HepG2 (cell line): ENCODE results near the gene SALL4. TPM values are rescaled to one million over a fixed set of nuclear protein-coding genes. Genes with fewer than 3 reads are reported as not detected.

ENCODE experiments used
- DR1 ChIP-seq: sonication (generic); formaldehyde crosslinking; IDR thresholded peaks from 2 replicates; pipeline ENCODE4 v1.8.0; 2021; ENCODE audit warnings: mild to moderate bottlenecking, missing genetic modification reagents, inconsistent platforms
- ELF1 ChIP-seq: sonication (generic); formaldehyde crosslinking; IDR thresholded peaks from 2 replicates; pipeline ENCODE4 v1.4.0; 2020; ENCODE audit warnings: missing genetic modification reagents
- GATA4 ChIP-seq: sonication (generic); IDR thresholded peaks from 2 replicates; pipeline ENCODE4 v1.6.1; 2016; ENCODE audit warnings: antibody characterized with exemption, low read depth, borderline replicate concordance
- GLI4 ChIP-seq: sonication (generic); formaldehyde crosslinking; IDR thresholded peaks from 2 replicates; pipeline ENCODE4 v1.5.1; 2020; ENCODE audit warnings: missing genetic modification reagents, mild to moderate bottlenecking, moderate library complexity, borderline replicate concordance
- NRL ChIP-seq: sonication (generic); formaldehyde crosslinking; IDR thresholded peaks from 2 replicates; pipeline ENCODE4 v1.5.0; 2020; ENCODE audit warnings: missing genetic modification reagents, mild to moderate bottlenecking, moderate library complexity, borderline replicate concordance
- RFXANK ChIP-seq: IDR thresholded peaks from 2 replicates; pipeline ENCODE4 v1.6.1; 2016
- SKI ChIP-seq: fragments of 450-650 bp; IDR thresholded peaks from one replicate; pipeline ENCODE4 v1.6.1; 2018; ENCODE audit warnings: mild to moderate bottlenecking; ENCODE audit not compliant: partially characterized antibody
- TCF7 ChIP-seq: sonication (generic); IDR thresholded peaks from 2 replicates; pipeline ENCODE4 v1.6.1; 2016; ENCODE audit warnings: antibody characterized with exemption, low read depth
- ZBTB42 ChIP-seq: sonication (generic); formaldehyde crosslinking; IDR thresholded peaks from 2 replicates; pipeline ENCODE4 v1.5.0; 2020; ENCODE audit warnings: mild to moderate bottlenecking, missing genetic modification reagents
- ZFX ChIP-seq: sonication (generic); formaldehyde crosslinking; IDR thresholded peaks from 2 replicates; pipeline ENCODE4 v1.4.0; 2020; ENCODE audit warnings: mild to moderate bottlenecking, low read depth, missing genetic modification reagents, moderate library complexity
- ZMAT3 ChIP-seq: sonication (generic); formaldehyde crosslinking; conservative IDR thresholded peaks from 2 replicates; pipeline ENCODE4 v1.7.0; 2021; ENCODE audit warnings: missing genetic modification reagents
- ZNF18 ChIP-seq: sonication (generic); formaldehyde crosslinking; IDR thresholded peaks from 2 replicates; pipeline ENCODE4 v1.8.0; 2022; ENCODE audit warnings: mild to moderate bottlenecking, missing genetic modification reagents; ENCODE audit not compliant: insufficient replicate concordance
- ZNF256 ChIP-seq: sonication (generic); formaldehyde crosslinking; conservative IDR thresholded peaks from 2 replicates; pipeline ENCODE4 v1.4.0; 2020; ENCODE audit warnings: missing genetic modification reagents
- ZNF468 ChIP-seq: sonication (generic); formaldehyde crosslinking; IDR thresholded peaks from 2 replicates; pipeline ENCODE4 v1.8.0; 2022; ENCODE audit warnings: mild to moderate bottlenecking, moderate library complexity, missing genetic modification reagents
- ZNF552 ChIP-seq: sonication (generic); formaldehyde crosslinking; IDR thresholded peaks from 2 replicates; pipeline ENCODE4 v1.9.0; 2022; ENCODE audit warnings: missing genetic modification reagents, mild to moderate bottlenecking, borderline replicate concordance
- ZNF558 ChIP-seq: sonication (generic); formaldehyde crosslinking; IDR thresholded peaks from 2 replicates; pipeline ENCODE4 v1.9.0; 2022; ENCODE audit warnings: mild to moderate bottlenecking, missing genetic modification reagents, borderline replicate concordance
- ZNF678 ChIP-seq: sonication (generic); formaldehyde crosslinking; IDR thresholded peaks from 2 replicates; pipeline ENCODE4 v1.4.0; 2020; ENCODE audit warnings: mild to moderate bottlenecking, missing genetic modification reagents
- ZNF792 ChIP-seq: IDR thresholded peaks from 2 replicates; pipeline ENCODE4 v1.6.1; 2016
- polyA plus RNA-seq, 8 experiments: library from polyadenylated mRNA; depleted of rRNA in 3 of 8; stranded (reverse) in 7 of 8; unstranded in 1 of 8; fragments of >200 nt; fragmentation: Illumina TruSeq in 4 of 8; extraction: Trizol in 4 of 8; gene quantifications; 2 replicates each; pipeline versions ENCODE4 v1.2.1 to v1.2.3, GENCODE V29; 2011 to 2016; ENCODE audit warnings: low read depth in 4 of 8, missing spikeins in 1 of 8, mixed read lengths in 1 of 8; ENCODE audit not compliant: insufficient read depth in 1 of 8
- total RNA-seq, 5 experiments: library from RNA; depleted of rRNA; stranded (reverse); fragments of >200 nt; fragmentation: Illumina TruSeq; extraction: Trizol; gene quantifications; 2 replicates each; pipeline ENCODE4 v1.2.3, GENCODE V29; 2016; ENCODE audit warnings: low read depth in 1 of 5
- TF ChIP-seq, protein P1 (sequence below): sonication (generic); formaldehyde crosslinking; IDR thresholded peaks from 2 replicates; pipeline ENCODE4 v1.4.0; 2020; ENCODE audit warnings: missing genetic modification reagents, borderline replicate concordance
- TF ChIP-seq, protein P2 (sequence below): sonication (generic); formaldehyde crosslinking; IDR thresholded peaks from 2 replicates; pipeline ENCODE4 v1.5.0; 2020; ENCODE audit warnings: mild to moderate bottlenecking, missing genetic modification reagents
- TF ChIP-seq, protein P3 (sequence below): sonication (generic); formaldehyde crosslinking; IDR thresholded peaks from 2 replicates; pipeline ENCODE4 v1.4.0; 2020; ENCODE audit warnings: missing genetic modification reagents

SALL4 gene
- total and polyA plus RNA-seq, 2 of the 13 experiments (the other 11 are each of a cell fraction or from before 2014, with no cell fraction given): 0.33 to 1.8 TPM

DNA sequence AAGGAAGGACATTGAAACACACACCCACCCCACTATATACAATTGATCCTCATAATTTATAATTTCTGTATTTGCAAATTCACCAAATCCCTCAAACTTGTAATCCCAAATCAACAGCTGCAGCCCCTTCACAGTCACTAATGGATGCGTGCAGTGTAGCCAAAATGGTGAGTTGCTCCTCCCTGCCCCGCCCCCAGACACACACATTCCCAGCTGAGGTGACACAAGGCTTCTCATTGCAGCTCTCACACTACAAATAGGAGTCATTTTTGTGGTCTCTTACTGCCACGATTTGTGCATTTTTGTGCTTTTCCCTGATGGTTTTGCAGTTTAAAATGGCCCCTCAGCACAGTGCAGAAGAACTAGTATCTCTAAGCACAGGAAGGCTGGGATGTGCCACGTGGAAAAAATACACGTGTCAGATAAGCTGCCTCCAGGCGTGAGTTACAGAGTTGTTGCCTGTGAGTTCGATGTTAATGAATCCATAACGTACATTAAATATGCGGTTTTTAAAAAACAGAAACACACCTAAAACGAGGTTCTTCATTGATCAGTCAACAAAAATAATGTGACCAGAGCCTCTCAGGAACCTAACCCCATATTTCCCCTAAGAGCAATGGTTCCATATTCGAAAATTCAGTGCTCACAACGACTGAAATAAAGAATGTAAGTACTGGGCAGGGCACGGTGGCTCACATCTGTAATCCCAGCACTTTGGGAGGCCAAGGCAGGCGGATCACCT lies 42.4 kb downstream of the SALL4 start (continued):
- TF ChIP-seq ZNF256 (CRISPR knock-in tag) (0 out of 2 replicates have a peak, but pooled peaks have one; percentile 33), TCF7 (no peak), RFXANK (CRISPR knock-in tag) (no peak), ZNF552 (CRISPR knock-in tag) (no peak), GATA4 (no peak), ELF1 (0 out of 2 replicates have a peak, but pooled peaks have one; percentile 7), NRL (CRISPR knock-in tag) (no peak), ZNF468 (CRISPR knock-in tag) (0 out of 2 replicates have a peak, but pooled peaks have one; percentile 64), ZNF558 (CRISPR knock-in tag) (no peak), ZFX (CRISPR knock-in tag) (no peak), ZNF678 (CRISPR knock-in tag) (no peak), SKI (no peak), ZBTB42 (no peak), GLI4 (CRISPR knock-in tag) (no peak), ZNF792 (no peak), ZNF18 (no peak), DR1 (CRISPR knock-in tag) (no peak), ZMAT3 (CRISPR knock-in tag) (no peak)
- TF ChIP-seq, protein P1, sequence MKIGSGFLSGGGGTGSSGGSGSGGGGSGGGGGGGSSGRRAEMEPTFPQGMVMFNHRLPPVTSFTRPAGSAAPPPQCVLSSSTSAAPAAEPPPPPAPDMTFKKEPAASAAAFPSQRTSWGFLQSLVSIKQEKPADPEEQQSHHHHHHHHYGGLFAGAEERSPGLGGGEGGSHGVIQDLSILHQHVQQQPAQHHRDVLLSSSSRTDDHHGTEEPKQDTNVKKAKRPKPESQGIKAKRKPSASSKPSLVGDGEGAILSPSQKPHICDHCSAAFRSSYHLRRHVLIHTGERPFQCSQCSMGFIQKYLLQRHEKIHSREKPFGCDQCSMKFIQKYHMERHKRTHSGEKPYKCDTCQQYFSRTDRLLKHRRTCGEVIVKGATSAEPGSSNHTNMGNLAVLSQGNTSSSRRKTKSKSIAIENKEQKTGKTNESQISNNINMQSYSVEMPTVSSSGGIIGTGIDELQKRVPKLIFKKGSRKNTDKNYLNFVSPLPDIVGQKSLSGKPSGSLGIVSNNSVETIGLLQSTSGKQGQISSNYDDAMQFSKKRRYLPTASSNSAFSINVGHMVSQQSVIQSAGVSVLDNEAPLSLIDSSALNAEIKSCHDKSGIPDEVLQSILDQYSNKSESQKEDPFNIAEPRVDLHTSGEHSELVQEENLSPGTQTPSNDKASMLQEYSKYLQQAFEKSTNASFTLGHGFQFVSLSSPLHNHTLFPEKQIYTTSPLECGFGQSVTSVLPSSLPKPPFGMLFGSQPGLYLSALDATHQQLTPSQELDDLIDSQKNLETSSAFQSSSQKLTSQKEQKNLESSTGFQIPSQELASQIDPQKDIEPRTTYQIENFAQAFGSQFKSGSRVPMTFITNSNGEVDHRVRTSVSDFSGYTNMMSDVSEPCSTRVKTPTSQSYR (CRISPR knock-in tag): no peak
- TF ChIP-seq, protein P2, sequence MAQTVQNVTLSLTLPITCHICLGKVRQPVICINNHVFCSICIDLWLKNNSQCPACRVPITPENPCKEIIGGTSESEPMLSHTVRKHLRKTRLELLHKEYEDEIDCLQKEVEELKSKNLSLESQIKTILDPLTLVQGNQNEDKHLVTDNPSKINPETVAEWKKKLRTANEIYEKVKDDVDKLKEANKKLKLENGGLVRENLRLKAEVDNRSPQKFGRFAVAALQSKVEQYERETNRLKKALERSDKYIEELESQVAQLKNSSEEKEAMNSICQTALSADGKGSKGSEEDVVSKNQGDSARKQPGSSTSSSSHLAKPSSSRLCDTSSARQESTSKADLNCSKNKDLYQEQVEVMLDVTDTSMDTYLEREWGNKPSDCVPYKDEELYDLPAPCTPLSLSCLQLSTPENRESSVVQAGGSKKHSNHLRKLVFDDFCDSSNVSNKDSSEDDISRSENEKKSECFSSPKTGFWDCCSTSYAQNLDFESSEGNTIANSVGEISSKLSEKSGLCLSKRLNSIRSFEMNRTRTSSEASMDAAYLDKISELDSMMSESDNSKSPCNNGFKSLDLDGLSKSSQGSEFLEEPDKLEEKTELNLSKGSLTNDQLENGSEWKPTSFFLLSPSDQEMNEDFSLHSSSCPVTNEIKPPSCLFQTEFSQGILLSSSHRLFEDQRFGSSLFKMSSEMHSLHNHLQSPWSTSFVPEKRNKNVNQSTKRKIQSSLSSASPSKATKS: no peak
- TF ChIP-seq, protein P3, sequence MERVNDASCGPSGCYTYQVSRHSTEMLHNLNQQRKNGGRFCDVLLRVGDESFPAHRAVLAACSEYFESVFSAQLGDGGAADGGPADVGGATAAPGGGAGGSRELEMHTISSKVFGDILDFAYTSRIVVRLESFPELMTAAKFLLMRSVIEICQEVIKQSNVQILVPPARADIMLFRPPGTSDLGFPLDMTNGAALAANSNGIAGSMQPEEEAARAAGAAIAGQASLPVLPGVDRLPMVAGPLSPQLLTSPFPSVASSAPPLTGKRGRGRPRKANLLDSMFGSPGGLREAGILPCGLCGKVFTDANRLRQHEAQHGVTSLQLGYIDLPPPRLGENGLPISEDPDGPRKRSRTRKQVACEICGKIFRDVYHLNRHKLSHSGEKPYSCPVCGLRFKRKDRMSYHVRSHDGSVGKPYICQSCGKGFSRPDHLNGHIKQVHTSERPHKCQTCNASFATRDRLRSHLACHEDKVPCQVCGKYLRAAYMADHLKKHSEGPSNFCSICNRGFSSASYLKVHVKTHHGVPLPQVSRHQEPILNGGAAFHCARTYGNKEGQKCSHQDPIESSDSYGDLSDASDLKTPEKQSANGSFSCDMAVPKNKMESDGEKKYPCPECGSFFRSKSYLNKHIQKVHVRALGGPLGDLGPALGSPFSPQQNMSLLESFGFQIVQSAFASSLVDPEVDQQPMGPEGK: no peak
